Stromal cell of bone marrow (primary cell): ENCODE results near the gene TMEM123.

Experiments
- DNase-seq: peaks from one replicate; pipeline ENCODE4 v3.0.0-alpha.2; 2012; ENCODE audit warnings: low read depth

Gene TMEM123

GRCh38 chr11:102471474-102471873 is 18.9 kb upstream of the TMEM123 start:
- DNase-seq = no peak

- no peak for DNase-seq
Observed at GRCh38 chr11:102470251-102470650, 17.7 kb upstream of the TMEM123 start.

- DNase-seq = peak; percentile 30
Observed at GRCh38 chr11:102469196-102469821, 16.7 kb upstream of the TMEM123 start.

- DNase-seq = no peak
Observed at GRCh38 chr11:102468616-102469195, 16.1 kb upstream of the TMEM123 start.

- DNase-seq = no peak
Observed at GRCh38 chr11:102467853-102468580, 15.5 kb upstream of the TMEM123 start.

- DNase-seq = no peak
Observed at GRCh38 chr11:102467080-102467708, 14.6 kb upstream of the TMEM123 start.

- no peak for DNase-seq
Observed at GRCh38 chr11:102465696-102466095, 13.1 kb upstream of the TMEM123 start.

GRCh38 chr11:102464859-102465500 is 12.4 kb upstream of the TMEM123 start:
- DNase-seq = no peak

GRCh38 chr11:102464037-102464436 is 11.5 kb upstream of the TMEM123 start:
- DNase-seq = no peak

GRCh38 chr11:102462610-102463009 is 10.0 kb upstream of the TMEM123 start:
- no peak for DNase-seq

GRCh38 chr11:102459393-102459792 is 6.8 kb upstream of the TMEM123 start:
- DNase-seq = no peak

- DNase-seq = no peak
Observed at GRCh38 chr11:102458548-102458947, 6.0 kb upstream of the TMEM123 start.

GRCh38 chr11:102457865-102458264 is 5.3 kb upstream of the TMEM123 start:
- DNase-seq = no peak

- no peak for DNase-seq
Observed at GRCh38 chr11:102457056-102457677, 4.6 kb upstream of the TMEM123 start.

- DNase-seq = peak; percentile 25
Observed at GRCh38 chr11:102456381-102456780, 3.8 kb upstream of the TMEM123 start.

- no peak for DNase-seq
Observed at GRCh38 chr11:102453921-102454320, 1.4 kb upstream of the TMEM123 start.

- DNase-seq = no peak
Observed at GRCh38 chr11:102453302-102453695, 734 bp upstream of the TMEM123 start.

- peak; percentile 21 for DNase-seq
Observed at GRCh38 chr11:102451681-102452460, 694 bp downstream of the TMEM123 start.

GRCh38 chr11:102451041-102451680 is 1.4 kb downstream of the TMEM123 start:
- DNase-seq = no peak
